H1 (cell line): ENCODE results near the gene RSL24D1. TPM values are rescaled to one million over a fixed set of nuclear protein-coding genes. Genes with fewer than 3 reads are reported as not detected.

Source experiments
- JUND ChIP-seq: IDR thresholded peaks from 2 replicates; pipeline ENCODE4 v1.6.1; 2011; ENCODE audit warnings: mild to moderate bottlenecking, improper control_type of control experiment, low read length
- KDM5A ChIP-seq: fragments of 200-600 bp; IDR thresholded peaks from 2 replicates; pipeline ENCODE4 v1.7.1; 2012; ENCODE audit warnings: mild to moderate bottlenecking, low read length, inconsistent platforms, mixed read lengths
- RFX5 ChIP-seq: IDR thresholded peaks from 2 replicates; pipeline ENCODE4 v1.6.1; 2011; ENCODE audit warnings: low read depth, low read length, improper control_type of control experiment, borderline replicate concordance
- SP1 ChIP-seq: IDR thresholded peaks from 2 replicates; pipeline ENCODE4 v1.6.1; 2011; ENCODE audit warnings: low read depth, low read length
- TAF7 ChIP-seq: optimal IDR thresholded peaks from 2 replicates; pipeline ENCODE3; 2011; ENCODE audit warnings: low read depth, mild to moderate bottlenecking, inconsistent platforms, low read length, moderate library complexity, borderline replicate concordance
- TBP ChIP-seq: IDR thresholded peaks from 2 replicates; pipeline ENCODE4 v1.6.1; 2011; ENCODE audit warnings: low read depth, low read length, improper control_type of control experiment
- ZNF274 ChIP-seq: IDR thresholded peaks from 2 replicates; pipeline ENCODE4 v1.7.0; 2012; ENCODE audit warnings: low read length, borderline replicate concordance; ENCODE audit errors: extremely low read depth
- polyA plus RNA-seq, 7 experiments: library from polyadenylated mRNA; depleted of rRNA in 3 of 7; stranded (reverse) in 5 of 7; unstranded in 2 of 7; fragments of >200 nt in 5 of 7; fragments of 200-250 nt in 2 of 7; gene quantifications; 1 replicate in 5 of 7; 2 replicates in 1 of 7; 4 replicates in 1 of 7; pipeline versions ENCODE4 v1.2.1 to v1.2.3, GENCODE V29; 2011 to 2013; ENCODE audit warnings: missing spikeins in 2 of 7, mixed read lengths in 2 of 7
- total RNA-seq: library from RNA; stranded (reverse); fragmentation: NEBNext Ultra II Directional; extraction: Animal tissue kit (Norgen Biotek cat#: 25700); gene quantifications from 2 replicates; pipeline ENCODE4 v1.2.1, GENCODE V29; 2021
- TF ChIP-seq, protein P1 (sequence below): IDR thresholded peaks from 2 replicates; pipeline ENCODE4 v1.6.1; 2011; ENCODE audit warnings: low read length, improper control_type of control experiment
- TF ChIP-seq, protein P2 (sequence below): IDR thresholded peaks from 2 replicates; pipeline ENCODE4 v1.6.1; 2012; ENCODE audit warnings: inconsistent platforms

RSL24D1 gene
- total and polyA plus RNA-seq, 2 of the 8 experiments (the other 6 are each of a cell fraction or from before 2014, with no cell fraction given) = 45.7 to 130 TPM

- no peak for TF ChIP-seq SP1
- TF ChIP-seq TBP = peak; percentile 89
- TF ChIP-seq ZNF274 = no peak
- peak; percentile 65 for TF ChIP-seq KDM5A
- no peak for TF ChIP-seq RFX5
- peak; percentile 50 for TF ChIP-seq TAF7
- TF ChIP-seq JUND = no peak
- TF ChIP-seq, protein P1, sequence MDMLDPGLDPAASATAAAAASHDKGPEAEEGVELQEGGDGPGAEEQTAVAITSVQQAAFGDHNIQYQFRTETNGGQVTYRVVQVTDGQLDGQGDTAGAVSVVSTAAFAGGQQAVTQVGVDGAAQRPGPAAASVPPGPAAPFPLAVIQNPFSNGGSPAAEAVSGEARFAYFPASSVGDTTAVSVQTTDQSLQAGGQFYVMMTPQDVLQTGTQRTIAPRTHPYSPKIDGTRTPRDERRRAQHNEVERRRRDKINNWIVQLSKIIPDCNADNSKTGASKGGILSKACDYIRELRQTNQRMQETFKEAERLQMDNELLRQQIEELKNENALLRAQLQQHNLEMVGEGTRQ = no peak
- TF ChIP-seq, protein P2, sequence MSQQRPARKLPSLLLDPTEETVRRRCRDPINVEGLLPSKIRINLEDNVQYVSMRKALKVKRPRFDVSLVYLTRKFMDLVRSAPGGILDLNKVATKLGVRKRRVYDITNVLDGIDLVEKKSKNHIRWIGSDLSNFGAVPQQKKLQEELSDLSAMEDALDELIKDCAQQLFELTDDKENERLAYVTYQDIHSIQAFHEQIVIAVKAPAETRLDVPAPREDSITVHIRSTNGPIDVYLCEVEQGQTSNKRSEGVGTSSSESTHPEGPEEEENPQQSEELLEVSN = peak; percentile 65
Observed at GRCh38 chr15:55196458-55197361, at the start of gene RSL24D1 (continued).
